GM12891 (cell line): ENCODE results near the gene STYXL1.
"Not testable (repeated sequence)": the region's sequence is repeated elsewhere in the genome, so short reads cannot be mapped to it uniquely, and the experiment has no call there.

Experiments used
- DNase-seq: peaks from one replicate; pipeline ENCODE4 v3.0.0; 2011; ENCODE audit warnings: low spot score; ENCODE audit not compliant: insufficient read length
- FAIRE-seq: peaks from 2 replicates; lab custom pipeline; 2011; peaks lifted over from hg19 to GRCh38; lab: Jason Lieb, UNC
- PAX5 ChIP-seq: IDR thresholded peaks from 2 replicates; pipeline ENCODE4 v1.6.1; 2011; ENCODE audit warnings: low read length, moderate library complexity, mild to moderate bottlenecking; ENCODE audit not compliant: insufficient read depth, severe bottlenecking
- POLR2A ChIP-seq: IDR thresholded peaks from 2 replicates; pipeline ENCODE4 v1.6.1; 2011; ENCODE audit warnings: low read depth, low read length, control low read depth
- POLR2AphosphoS5 ChIP-seq: IDR thresholded peaks from 2 replicates; pipeline ENCODE4 v1.6.1; 2011; ENCODE audit warnings: low read depth, low read length, control low read depth
- POU2F2 ChIP-seq: IDR thresholded peaks from 2 replicates; pipeline ENCODE4 v1.6.1; 2011; ENCODE audit warnings: low read depth, mild to moderate bottlenecking, control low read depth, low read length, moderate library complexity
- SPI1 ChIP-seq: IDR thresholded peaks from 2 replicates; pipeline ENCODE4 v1.6.1; 2011; ENCODE audit warnings: low read depth, low read length, control low read depth
- TAF1 ChIP-seq: IDR thresholded peaks from 2 replicates; pipeline ENCODE4 v1.6.1; 2011; ENCODE audit warnings: low read depth, low read length, control low read depth

The STYXL1 gene

GRCh38 chr7:76009672-76010600 lies 37.9 kb downstream of the STYXL1 start:
- DNase-seq, result no peak
- TF ChIP-seq POLR2A, result no peak
- TF ChIP-seq POLR2AphosphoS5, result no peak
- TF ChIP-seq TAF1, result no peak
- TF ChIP-seq SPI1, result no peak
- TF ChIP-seq POU2F2, result no peak
- no peak for TF ChIP-seq PAX5
- FAIRE-seq, result peak; percentile 16

- FAIRE-seq (no peak), DNase-seq (no peak)
- TF ChIP-seq SPI1, result no peak
Measured at GRCh38 chr7:76008156-76008687, 39.6 kb downstream of the STYXL1 start.

GRCh38 chr7:76005004-76005403 lies 42.8 kb downstream of the STYXL1 start:
- not testable (repeated sequence) for FAIRE-seq

GRCh38 chr7:76003351-76003750 lies 44.4 kb downstream of the STYXL1 start:
- TF ChIP-seq TAF1, result no peak
- TF ChIP-seq POLR2AphosphoS5, result no peak
- no peak for TF ChIP-seq PAX5
- TF ChIP-seq POU2F2, result no peak
- no peak for FAIRE-seq
- no peak for DNase-seq

More at GRCh38 chr7:76005004-76005403, 42.8 kb downstream of the STYXL1 start:
- not testable (repeated sequence) for DNase-seq

- no peak for FAIRE-seq
- TF ChIP-seq POU2F2 (no peak), SPI1 (no peak), POLR2A (no peak), TAF1 (no peak)
Measured at GRCh38 chr7:76002822-76003221, 45.0 kb downstream of the STYXL1 start.

DNA sequence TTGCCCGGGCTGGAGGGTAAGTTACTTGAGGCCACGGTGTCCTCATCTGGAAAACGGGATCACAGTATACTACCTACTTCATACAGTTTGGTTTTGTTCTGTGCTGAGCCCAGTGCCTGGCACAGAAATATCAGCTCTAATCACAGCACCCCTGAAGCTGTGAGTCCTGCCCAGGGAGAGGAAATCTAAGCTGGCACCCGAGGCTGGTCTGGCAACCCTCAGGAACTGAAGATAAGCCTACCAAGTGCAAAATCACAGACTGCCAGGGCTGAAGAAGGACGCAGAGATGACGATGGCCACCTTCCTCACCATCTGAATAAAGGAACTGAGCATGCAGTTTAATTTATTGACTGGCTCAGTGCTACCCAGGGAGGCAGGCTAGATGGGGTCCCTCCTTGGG lies 45.7 kb downstream of the STYXL1 start:
- DNase-seq, result no peak
- TF ChIP-seq SPI1, result no peak
- no peak for TF ChIP-seq POLR2A
- no peak for TF ChIP-seq POLR2AphosphoS5
- TF ChIP-seq TAF1, result no peak
- TF ChIP-seq PAX5, result no peak
- no peak for TF ChIP-seq POU2F2
- FAIRE-seq, result no peak

More at GRCh38 chr7:76002822-76003221, 45.0 kb downstream of the STYXL1 start:
- no peak for DNase-seq

GRCh38 chr7:76000566-76000965 lies 47.2 kb downstream of the STYXL1 start:
- TF ChIP-seq SPI1, result no peak
- TF ChIP-seq POU2F2, result no peak
- no peak for TF ChIP-seq PAX5
- TF ChIP-seq POLR2A, result no peak
- no peak for TF ChIP-seq TAF1
- no peak for TF ChIP-seq POLR2AphosphoS5
- no peak for FAIRE-seq
- DNase-seq, result no peak

- FAIRE-seq, result no peak
- TF ChIP-seq POLR2AphosphoS5 (no peak), POLR2A (no peak), SPI1 (no peak), PAX5 (no peak), TAF1 (no peak), POU2F2 (no peak)
- no peak for DNase-seq
Measured at GRCh38 chr7:75998038-75998437, 49.8 kb downstream of the STYXL1 start.

DNA sequence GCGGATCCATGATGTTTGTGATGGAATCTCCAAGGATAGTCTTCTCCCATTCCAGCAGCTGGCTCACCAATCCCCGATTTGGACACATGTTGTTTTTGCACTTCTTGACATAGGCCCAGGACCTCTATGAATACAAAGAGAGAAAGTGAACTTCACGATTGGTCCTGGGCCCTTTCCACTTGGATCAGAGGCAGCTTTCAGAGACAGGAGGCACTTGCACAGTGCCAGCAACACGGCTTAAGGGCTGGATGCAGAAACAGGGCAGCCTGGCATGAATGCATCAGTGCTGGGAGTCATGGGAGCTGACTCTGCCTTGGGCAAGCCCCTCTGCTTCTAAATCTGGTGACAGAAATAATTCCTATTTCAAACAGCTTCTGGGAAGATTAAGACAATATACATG lies 51.3 kb downstream of the STYXL1 start:
- DNase-seq (no peak), FAIRE-seq (no peak)
- TF ChIP-seq POLR2AphosphoS5 (no peak), POU2F2 (no peak), TAF1 (no peak), SPI1 (no peak), POLR2A (no peak), PAX5 (no peak)

- TF ChIP-seq POU2F2, result no peak
- no peak for TF ChIP-seq POLR2A
- no peak for TF ChIP-seq PAX5
- TF ChIP-seq POLR2AphosphoS5, result no peak
- no peak for TF ChIP-seq TAF1
- TF ChIP-seq SPI1, result no peak
- no peak for DNase-seq
- no peak for FAIRE-seq
Measured at GRCh38 chr7:75995996-75996395, 51.8 kb downstream of the STYXL1 start.

DNA sequence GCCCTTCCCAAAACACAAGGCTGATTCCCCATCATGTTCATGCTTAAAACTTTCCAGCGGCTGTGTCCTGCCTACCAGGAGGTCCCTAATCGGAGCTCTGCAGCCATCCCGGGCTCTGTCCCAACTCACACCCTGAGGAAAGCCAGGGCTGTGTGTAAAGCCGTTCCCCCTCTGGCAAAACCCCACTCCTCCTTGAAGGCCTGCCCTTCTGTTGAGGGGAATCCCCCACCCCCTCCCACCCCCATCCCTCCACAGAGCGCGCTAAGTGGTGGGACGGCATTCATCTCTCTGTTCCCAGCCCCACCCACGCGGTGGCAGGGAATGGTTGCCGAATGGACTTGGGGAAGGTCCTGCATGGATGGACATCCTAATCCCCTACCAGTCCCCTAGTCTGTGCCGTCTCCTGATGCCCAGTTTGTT lies 52.7 kb downstream of the STYXL1 start:
- FAIRE-seq, result no peak
- no peak for DNase-seq
- TF ChIP-seq PAX5, result no peak
- no peak for TF ChIP-seq SPI1
- no peak for TF ChIP-seq POLR2A
- TF ChIP-seq TAF1, result no peak
- no peak for TF ChIP-seq POU2F2
- TF ChIP-seq POLR2AphosphoS5, result no peak
